Occipital lobe (tissue), 2 donors: Measurements from ENCODE around the gene CTDP1. TPM values are rescaled to one million over a fixed set of nuclear protein-coding genes. Genes with fewer than 3 reads are reported as not detected.

Experiments
- DNase-seq: peaks from one replicate; lab custom pipeline; 2025; lab: John Stamatoyannopoulos, UW
- total RNA-seq: library from RNA; depleted of rRNA; stranded (reverse); fragments of >200 nt; gene quantifications from one replicate; pipeline ENCODE4 v1.2.3, GENCODE V29; 2014

CTDP1 gene
- total RNA-seq, 1 donor from 2014 or later = 14.5 TPM

GRCh38 chr18:79781331-79781941 lies 101.8 kb downstream of the CTDP1 start:
- DNase-seq = no peak

- DNase-seq = no peak
Observed at GRCh38 chr18:79782566-79783308, 103.1 kb downstream of the CTDP1 start.

- DNase-seq = no peak
Observed at GRCh38 chr18:79784071-79784913, 104.7 kb downstream of the CTDP1 start.

- DNase-seq = no peak
Observed at GRCh38 chr18:79784965-79785770, 105.6 kb downstream of the CTDP1 start.

GRCh38 chr18:79785831-79786230 lies 106.2 kb downstream of the CTDP1 start:
- DNase-seq = no peak

GRCh38 chr18:79786304-79786703 lies 106.7 kb downstream of the CTDP1 start:
- DNase-seq = no peak

GRCh38 chr18:79786786-79787526 lies 107.4 kb downstream of the CTDP1 start:
- no peak for DNase-seq

GRCh38 chr18:79787527-79787864 lies 107.9 kb downstream of the CTDP1 start:
- DNase-seq = no peak

- DNase-seq = no peak
Observed at GRCh38 chr18:79787865-79788733, 108.5 kb downstream of the CTDP1 start.

- DNase-seq = no peak
Observed at GRCh38 chr18:79788734-79789085, 109.1 kb downstream of the CTDP1 start.

GRCh38 chr18:79789091-79789891 lies 109.7 kb downstream of the CTDP1 start:
- no peak for DNase-seq

GRCh38 chr18:79789901-79790890 lies 110.6 kb downstream of the CTDP1 start:
- DNase-seq = no peak

GRCh38 chr18:79790996-79791972 lies 111.7 kb downstream of the CTDP1 start:
- no peak for DNase-seq

GRCh38 chr18:79792096-79792987 lies 112.7 kb downstream of the CTDP1 start:
- no peak for DNase-seq

- DNase-seq = no peak
Observed at GRCh38 chr18:79792988-79793355, 113.4 kb downstream of the CTDP1 start.

- no peak for DNase-seq
Observed at GRCh38 chr18:79794846-79795245, 115.2 kb downstream of the CTDP1 start.
